GM12878 (cell line): Measurements from ENCODE around the gene URI1. TPM values are rescaled to one million over a fixed set of nuclear protein-coding genes. Genes with fewer than 3 reads are reported as not detected.

Experiments
- CBX3 ChIP-seq: fragments of 200-600 bp; sonication (generic); IDR thresholded peaks from 2 replicates; pipeline ENCODE4 v1.6.1; 2016; ENCODE audit warnings: low read depth, borderline replicate concordance
- E2F8 ChIP-seq: fragments of 450-650 bp; IDR thresholded peaks from 2 replicates; pipeline ENCODE4 v1.6.1; 2018; ENCODE audit warnings: mild to moderate bottlenecking, low read depth, moderate library complexity; ENCODE audit not compliant: partially characterized antibody
- HDAC2 ChIP-seq: fragments of 200-600 bp; sonication (generic); IDR thresholded peaks from 2 replicates; pipeline ENCODE4 v1.6.1; 2017
- STAT3 ChIP-seq: IDR thresholded peaks from 2 replicates; pipeline ENCODE4 v1.6.1; 2011; ENCODE audit warnings: low read depth, low read length, improper control_type of control experiment
- TARDBP ChIP-seq: IDR thresholded peaks from 2 replicates; pipeline ENCODE4 v1.6.1; 2016; ENCODE audit warnings: borderline replicate concordance
- ZNF592 ChIP-seq: fragments of 450-650 bp; IDR thresholded peaks from 2 replicates; pipeline ENCODE4 v1.6.1; 2017; ENCODE audit warnings: mild to moderate bottlenecking, moderate library complexity
- polyA plus RNA-seq, 11 experiments: library from polyadenylated mRNA; depleted of rRNA in 4 of 11; unstranded in 6 of 11; stranded (reverse) in 5 of 11; fragments of >200 nt; fragmentation: Nextera tagmentation in 4 of 11; fragmentation: Illumina TruSeq in 1 of 11; extraction: Ambion mirVana in 4 of 11; extraction: Trizol in 1 of 11; gene quantifications; 1 replicate in 1 of 11; 2 replicates in 10 of 11; pipeline versions ENCODE4 v1.2.1 to v1.2.3, GENCODE V29; 2011 to 2016; ENCODE audit warnings: inconsistent platforms in 2 of 11, missing spikeins in 2 of 11, low read depth in 1 of 11
- total RNA-seq, 4 experiments: library from RNA; depleted of rRNA in 3 of 4; stranded (reverse); fragments of >200 nt in 3 of 4; fragmentation: Illumina TruSeq in 1 of 4; extraction: Trizol in 1 of 4; gene quantifications; 2 replicates each; pipeline versions ENCODE4 v1.2.1 to v1.2.3, GENCODE V29; 2013 to 2021

URI1 gene
- total and polyA plus RNA-seq, 10 of the 15 experiments (the other 5 are each of a cell fraction or from before 2014, with no cell fraction given): 15.2 to 94.2 (median 47.9) TPM

- TF ChIP-seq E2F8 (no peak), HDAC2 (no peak), CBX3 (no peak), STAT3 (no peak), ZNF592 (no peak), TARDBP (no peak)
Measured at GRCh38 chr19:29918891-29919290, 23.1 kb upstream of the URI1 start (continued).
